Epithelial cell of esophagus (primary cell): ENCODE measurements around the gene ANK2.

Experiments used
- DNase-seq: peaks from one replicate; pipeline ENCODE4 v3.0.0; 2010; ENCODE audit warnings: low read depth
- H3K4me3 ChIP-seq: 2 replicates; pipeline ENCODE4 v1.5.1; 2011; ENCODE audit warnings: mild to moderate bottlenecking, low read length, control low read depth
- TF ChIP-seq, protein P1 (sequence below): IDR thresholded peaks from 2 replicates; pipeline ENCODE4 v1.5.1; 2011; ENCODE audit warnings: low read depth, mild to moderate bottlenecking, low read length, control low read depth, inconsistent platforms; ENCODE audit not compliant: insufficient read depth; ENCODE audit errors: missing control alignments

ANK2 gene

DNA sequence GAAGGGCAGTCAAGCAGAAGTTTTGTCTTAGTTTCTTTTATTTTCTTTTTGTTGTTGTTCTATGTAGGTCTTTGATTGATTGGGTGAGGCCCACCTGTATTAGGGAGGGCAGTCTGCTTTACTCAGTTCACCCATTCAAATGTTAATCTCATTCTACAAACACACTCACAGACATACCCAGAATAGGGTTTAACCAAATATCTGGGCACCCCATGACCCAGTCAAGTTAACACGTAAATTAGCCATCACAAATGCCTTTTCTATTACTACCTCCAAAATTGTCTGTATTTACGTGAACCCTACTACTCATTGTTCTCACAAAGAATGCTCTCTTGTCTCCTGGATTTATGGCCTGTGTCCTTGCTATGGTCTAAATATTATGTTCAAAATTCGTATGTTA is 339.7 kb downstream of the ANK2 start:
- TF ChIP-seq, protein P1, sequence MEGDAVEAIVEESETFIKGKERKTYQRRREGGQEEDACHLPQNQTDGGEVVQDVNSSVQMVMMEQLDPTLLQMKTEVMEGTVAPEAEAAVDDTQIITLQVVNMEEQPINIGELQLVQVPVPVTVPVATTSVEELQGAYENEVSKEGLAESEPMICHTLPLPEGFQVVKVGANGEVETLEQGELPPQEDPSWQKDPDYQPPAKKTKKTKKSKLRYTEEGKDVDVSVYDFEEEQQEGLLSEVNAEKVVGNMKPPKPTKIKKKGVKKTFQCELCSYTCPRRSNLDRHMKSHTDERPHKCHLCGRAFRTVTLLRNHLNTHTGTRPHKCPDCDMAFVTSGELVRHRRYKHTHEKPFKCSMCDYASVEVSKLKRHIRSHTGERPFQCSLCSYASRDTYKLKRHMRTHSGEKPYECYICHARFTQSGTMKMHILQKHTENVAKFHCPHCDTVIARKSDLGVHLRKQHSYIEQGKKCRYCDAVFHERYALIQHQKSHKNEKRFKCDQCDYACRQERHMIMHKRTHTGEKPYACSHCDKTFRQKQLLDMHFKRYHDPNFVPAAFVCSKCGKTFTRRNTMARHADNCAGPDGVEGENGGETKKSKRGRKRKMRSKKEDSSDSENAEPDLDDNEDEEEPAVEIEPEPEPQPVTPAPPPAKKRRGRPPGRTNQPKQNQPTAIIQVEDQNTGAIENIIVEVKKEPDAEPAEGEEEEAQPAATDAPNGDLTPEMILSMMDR = no peak
- DNase-seq = no peak
- H3K4me3 ChIP-seq = no peak overlapping the region

DNA sequence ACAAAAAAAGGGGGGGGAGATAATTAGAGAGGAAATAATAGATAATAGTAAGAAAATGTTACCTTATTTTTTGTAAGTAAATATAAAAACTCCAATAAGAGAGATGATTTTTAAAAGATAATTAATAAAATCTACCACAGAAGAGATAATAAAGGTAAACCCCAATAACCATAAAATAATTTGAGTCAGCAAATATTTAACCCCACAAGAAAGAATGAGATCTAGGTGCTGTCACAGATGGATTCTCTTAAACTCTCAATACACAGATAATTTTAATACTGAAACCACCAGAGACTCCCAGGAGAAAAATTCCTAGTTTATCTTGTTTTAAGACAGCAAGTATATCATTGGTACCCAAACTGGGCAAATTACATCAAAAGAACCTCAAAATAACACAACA is 341.4 kb downstream of the ANK2 start:
- TF ChIP-seq, protein P1 = no peak
- DNase-seq = no peak
- no peak overlapping the region for H3K4me3 ChIP-seq

DNA sequence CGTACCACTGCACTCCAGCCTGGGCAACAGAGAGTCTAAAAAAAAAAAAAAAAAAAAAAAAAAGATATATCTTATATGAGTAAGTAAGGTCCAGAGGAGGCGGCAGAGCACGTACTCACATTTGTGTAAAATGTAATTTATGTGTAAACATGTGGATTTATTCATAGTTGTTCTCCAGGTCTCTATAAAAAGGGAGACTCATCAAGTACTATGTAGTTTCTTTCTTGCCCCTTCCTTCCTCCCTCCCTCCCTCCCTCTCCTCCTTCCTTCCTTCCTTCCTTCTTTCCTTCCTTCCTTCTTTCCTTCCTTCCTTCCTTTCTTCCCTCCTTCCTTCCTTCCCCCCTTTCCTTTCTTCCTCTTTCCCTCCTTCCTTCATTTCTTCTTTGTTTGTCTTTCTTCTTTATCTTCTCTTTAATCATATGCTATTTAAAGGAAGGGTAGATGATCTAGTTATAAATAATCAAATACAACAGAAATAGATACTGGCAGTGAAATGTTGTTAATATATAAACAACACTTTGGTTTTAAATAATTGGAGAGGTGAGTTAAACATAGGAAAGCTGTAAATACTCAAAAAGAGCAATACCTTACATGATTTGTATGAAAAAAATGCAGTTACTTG is 344.8 kb downstream of the ANK2 start:
- no peak for DNase-seq
- TF ChIP-seq, protein P1 = no peak

DNA sequence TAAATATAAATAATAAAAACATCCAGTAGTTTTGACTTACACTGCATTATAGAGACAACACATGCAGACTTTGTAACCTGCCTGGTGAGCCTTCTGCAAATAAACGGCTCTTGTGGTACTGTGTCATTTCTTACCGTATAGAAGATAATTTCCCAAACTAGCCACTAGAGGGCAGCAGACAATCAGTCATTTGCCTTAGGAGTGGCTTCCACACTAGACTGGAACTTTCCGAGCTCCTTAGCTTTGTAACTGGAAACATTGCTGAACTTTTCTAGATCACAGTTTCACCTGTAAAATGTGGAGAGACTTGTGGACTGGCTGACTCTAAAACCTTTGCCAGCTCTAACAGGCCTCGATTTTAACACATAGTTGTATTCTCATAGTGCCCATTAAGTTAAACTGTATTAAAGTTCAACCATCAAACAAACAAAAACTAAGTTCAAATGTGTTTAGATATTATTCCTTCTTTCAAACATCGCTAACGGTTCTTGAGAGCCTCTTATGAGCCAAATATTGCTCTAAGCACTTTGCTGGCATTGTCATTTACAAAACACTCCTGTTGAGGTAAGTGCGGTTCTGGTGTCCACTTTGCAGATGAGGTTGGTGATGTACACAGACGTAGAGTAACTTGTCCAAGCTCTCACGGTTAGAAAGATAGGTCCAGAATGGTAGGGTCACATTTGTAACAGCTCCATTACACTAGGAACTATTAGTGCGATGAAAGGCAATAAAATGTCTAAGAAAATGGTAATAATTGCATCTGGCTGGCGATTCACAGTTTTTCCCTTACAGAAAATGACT is 345.5 kb downstream of the ANK2 start:
- DNase-seq = peak; percentile 87
- TF ChIP-seq, protein P1 = peak; percentile 75
- H3K4me3 ChIP-seq = no peak overlapping the region

More for the DNA sequence above, 344.8 kb downstream of the ANK2 start:
- no peak overlapping the region for H3K4me3 ChIP-seq

DNA sequence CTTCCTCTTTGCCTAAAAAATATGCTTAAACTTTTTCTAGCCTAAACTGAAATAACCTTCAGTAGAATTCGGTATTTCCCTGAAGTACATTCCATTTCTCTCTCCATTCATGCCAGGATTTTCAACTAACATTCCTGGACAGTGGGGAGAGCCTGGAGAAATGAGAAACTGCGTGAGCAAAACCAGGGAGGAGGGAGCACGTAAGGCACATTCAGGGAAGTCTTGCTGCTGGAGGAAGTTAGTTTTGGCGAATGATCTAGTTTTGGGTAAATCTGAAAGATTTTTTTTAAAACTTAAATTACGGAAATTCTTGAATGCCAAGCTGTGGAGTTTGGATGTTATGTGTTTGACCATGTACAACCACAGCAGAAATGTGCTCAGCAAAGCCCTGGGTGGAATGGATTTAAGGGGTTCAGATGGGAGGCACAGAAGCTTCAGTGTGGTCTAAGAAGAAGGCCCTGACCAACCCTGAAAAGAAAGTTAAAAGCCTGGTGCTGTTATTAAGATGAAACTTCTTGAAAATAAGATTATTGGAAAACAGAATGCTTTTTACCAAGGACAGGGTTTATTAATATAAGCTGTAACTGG is 347.8 kb downstream of the ANK2 start:
- TF ChIP-seq, protein P1 = no peak
- no peak for DNase-seq
- no peak overlapping the region for H3K4me3 ChIP-seq

DNA sequence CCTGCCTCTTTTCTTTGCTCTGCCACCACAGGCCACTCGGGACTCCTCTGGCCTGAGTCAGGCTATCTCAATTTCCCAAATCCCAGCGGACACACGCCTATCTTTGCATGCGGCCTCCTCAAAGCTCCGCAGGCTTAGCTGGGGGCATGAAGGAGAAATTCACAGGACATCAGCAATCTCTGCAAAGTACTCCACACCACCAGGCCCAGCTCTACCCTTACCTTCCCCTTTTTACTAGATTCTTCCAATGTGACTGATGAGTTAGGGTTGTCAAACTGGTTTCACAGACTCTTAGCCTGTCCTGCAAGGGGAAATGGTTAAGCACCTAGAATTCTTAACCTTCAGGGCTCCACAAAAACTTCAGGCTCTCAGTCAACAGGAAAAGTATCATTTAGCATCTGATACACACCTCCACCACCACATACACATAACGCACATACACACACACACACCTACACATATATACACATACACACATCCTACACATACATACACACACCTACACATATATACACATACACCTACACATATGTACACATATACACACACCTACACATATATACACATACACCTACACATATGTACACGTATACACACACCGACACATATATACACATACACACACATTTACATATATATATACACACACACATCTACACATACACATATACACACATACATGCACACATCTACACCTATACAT is 349.1 kb downstream of the ANK2 start:
- TF ChIP-seq, protein P1 = no peak
- peak; percentile 80 for DNase-seq

More for the DNA sequence above, 349.1 kb downstream of the ANK2 start:
- no peak overlapping the region for H3K4me3 ChIP-seq
